HG02943 (cell line): ENCODE data around the gene DUSP1.
"Not testable (repeated sequence)": the region's sequence is repeated elsewhere in the genome, so short reads cannot be mapped to it uniquely, and the experiment has no call there.

Experiments
- ATAC-seq: cut with Tn5 transposase; IDR thresholded peaks from one replicate; pipeline ENCODE4 v1.9.1; 2021; ENCODE audit warnings: mild to moderate bottlenecking, low read depth, moderate library complexity; ENCODE audit not compliant: unreplicated experiment

The DUSP1 gene

DNA sequence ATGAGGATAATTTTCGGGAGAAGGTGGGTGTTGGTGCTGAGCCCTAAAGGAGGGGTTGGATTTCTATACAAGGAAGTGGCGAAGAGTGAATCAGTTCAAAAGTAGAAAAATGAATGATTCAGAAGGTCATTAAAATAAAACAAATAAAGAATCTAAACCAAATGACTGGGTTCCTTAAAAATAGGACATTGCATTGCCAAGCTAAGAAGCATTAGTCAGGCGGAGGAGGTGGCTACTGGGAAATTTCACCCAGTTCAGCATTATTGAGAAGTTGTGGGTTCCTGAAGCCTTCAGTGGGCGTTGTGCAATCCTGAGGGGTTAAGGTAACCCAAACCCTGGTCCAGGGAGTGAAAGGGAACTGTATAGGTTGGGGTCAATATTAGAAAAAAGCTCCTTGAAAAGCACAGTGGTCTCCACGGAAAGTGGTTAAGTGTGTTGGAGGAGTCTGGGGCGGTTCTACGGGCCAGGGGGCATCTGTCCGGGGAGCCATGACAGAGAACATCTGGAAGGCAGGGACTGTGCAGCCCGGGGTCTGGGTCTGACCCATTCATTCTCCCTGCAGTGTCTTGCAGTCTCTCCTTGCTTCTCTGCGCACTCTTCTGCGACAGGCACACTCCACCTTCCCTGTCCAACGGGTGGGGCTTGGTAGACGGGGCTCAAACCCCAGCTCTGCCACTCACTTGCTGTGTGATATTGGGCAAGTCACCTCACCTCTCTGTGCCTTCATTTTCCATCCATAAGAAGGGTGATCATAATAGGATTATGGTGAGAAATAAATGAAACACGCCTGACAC is 27.6 kb upstream of the DUSP1 start:
- ATAC-seq = no peak

DNA sequence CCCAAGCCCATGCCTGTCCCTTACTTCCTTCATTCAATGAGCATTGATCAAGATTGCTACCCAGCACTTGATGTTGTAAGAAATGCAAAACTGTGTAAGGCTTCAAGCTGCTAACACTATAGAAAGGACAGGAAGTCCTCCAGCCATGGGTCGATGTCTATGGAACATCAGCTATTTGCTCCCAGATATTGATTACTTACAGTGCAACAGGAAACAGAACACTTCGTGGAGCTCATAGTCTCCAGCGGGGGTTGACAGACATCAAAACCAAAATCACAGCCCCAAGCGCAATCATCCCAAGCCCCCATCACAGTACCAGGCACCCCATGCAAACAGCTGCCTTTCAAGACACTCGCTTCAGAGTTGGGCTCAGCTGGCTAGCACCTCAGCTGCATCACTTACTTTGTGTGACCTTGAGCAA is 26.8 kb upstream of the DUSP1 start:
- ATAC-seq = no peak

DNA sequence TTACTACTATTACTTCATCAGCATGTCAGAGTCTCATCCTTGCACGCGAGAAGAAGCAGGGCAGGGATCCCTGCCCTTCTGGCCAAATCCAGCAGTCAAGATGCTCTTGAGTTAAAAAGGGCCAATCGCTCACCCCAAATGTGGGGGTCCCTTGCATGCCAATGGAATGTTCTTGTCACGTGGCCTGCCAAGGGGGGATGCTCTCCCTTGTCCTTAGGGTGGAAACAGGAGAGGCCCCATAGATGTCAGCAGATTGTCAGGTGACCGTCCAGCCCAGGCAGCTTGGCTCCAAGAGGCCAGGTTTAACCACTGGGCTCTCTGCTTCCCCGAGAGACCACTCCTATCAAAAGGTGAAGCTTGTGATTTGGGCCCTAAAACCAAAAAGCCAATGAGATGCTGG is 25.3 kb upstream of the DUSP1 start:
- no peak for ATAC-seq

DNA sequence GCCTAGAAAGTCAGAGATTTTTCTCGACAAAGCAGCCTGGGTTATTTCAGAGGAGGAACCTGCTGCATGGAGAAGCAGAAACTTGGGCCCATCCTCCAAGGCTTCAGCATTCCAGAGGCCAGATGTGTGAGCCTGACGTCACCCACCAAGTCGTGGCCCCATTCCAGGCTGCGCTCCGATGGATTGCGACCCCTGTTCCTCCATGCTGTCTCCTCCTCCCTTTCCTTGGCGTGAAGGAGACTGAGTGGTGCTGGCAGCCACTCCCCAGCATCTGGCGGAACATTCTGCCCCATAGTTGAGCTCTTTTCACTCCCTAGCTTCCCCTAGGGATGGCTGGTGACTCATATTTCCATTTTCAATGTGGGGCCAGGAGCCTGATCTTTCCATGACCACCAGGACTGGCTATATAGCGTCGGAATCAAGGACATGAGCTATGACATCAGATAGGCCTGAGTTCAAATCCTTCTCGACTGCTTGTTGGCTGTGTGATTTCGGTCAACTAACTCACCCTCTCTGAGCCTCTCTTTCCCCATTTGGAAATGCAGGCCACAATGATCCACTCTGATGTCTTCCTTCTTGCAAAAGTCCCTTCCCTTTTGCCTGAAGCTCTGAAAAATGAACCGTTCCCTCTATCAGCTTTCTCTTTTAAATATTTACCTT is 24.5 kb upstream of the DUSP1 start:
- no peak for ATAC-seq

DNA sequence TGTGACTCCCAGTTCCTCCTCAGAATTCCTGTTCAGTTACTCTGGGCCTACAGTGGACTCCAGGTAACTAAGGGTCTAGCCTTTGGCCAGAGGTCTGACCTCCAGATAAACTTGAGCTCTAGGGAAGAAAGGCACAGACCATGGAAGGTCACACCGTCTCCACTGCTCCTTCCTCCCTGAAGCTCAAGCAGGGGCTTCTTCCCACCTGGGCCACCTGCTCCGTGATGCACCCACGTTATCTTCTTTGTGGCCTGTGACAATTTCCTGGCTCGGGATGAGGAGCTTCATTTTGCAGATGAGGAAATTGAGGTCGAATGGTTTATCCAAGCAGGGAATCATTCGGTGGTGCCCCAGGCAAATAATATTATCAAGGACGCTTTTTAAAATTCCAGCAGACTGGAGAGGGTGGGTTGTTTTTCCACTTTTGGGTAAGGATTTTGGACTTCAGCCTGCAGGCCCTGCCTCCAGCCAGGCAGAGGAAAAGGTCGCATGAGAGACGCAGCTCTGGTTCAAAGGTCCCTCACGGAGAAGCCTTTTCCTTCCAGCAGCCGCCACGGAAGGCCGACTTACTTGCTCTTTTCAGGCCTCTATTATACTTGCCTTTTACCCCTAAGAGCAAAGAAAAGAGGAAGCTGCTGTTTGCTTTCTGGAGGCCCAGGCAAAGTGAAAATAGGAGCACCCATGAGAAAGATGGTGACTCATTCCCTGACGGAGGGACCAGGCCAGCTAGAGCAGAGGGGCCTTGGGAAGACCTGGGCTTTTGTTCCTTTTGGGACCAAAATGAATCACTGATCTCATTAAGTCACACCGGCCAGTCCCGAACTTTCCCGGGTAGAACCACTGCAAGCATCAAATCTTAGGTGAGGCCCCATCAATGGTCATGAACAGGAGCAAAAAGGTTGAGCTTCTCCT is 22.8 kb upstream of the DUSP1 start:
- ATAC-seq = no peak

DNA sequence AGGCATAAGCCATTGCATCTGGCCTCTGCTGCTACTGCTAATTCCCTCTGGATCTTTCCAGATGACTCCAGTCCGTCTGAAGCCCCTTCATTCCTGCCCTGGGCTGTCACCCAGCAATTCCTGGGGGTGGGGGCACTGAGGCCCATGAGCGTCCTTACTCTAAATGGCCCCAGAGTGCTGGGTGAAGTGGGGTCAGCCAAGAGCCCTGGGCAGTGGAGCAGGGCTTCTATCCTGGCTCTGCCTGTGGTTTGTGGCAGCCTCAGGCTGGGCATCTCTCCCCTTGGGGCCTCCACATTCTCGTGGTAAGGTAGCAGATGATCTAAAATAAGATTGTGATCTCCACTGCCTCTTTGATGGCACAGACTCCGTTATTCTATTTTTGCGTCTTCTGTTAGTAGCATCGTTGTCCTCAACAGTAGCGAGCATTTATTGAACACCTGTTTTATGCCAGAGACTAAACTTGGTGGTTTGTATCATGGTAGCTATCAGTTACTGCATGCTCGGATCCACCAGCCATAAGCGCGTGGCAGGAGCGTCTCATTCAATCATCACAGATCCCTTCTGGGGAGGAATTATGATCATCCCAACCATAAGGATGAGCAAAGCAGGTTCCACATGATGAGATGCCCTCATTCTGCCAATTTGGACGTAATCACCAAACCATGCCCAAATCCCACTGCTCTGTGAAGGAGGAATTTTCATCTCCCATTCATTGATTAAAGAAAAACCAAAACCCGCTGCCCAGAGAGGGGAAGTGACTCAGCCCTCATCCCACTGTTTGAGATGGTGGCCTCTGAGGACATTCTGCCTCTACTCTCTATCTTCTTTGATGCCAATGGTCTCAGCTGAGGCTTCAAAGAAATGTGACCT is 21.9 kb upstream of the DUSP1 start:
- ATAC-seq = no peak

DNA sequence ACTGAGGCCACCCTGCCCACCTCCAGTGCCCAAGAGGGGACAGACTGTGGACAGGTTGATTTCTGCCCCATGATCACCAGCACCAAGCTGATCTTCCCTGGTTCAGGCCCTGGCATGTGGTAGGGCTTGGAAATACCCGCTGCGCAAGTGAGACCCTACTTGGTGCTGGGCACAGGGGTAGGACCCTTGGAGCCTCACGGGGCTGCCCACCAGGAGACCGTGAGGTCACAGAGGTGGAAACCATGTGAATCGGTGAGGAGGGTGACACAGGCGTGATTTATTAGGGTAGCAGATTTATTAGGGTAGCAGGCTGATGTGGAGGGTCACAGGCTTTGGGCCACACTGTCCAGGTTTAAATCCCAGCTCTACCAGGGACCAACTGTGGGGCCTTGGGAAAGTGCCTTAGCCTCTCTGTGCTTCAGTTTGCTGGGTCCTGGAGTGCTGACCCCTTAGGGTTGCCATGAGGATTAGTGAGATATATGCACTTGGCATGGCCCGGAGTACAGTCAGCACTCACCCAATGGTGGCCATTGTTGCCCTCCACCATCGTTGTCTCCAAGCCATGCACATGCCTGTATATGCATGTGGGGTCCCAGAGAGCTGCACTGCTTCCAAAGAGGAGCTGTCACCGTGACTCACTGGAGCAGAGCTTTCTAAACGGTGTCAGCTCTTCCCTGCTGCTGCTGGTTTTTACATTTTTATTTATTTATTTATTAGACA is 20.9 kb upstream of the DUSP1 start:
- ATAC-seq = no peak

DNA sequence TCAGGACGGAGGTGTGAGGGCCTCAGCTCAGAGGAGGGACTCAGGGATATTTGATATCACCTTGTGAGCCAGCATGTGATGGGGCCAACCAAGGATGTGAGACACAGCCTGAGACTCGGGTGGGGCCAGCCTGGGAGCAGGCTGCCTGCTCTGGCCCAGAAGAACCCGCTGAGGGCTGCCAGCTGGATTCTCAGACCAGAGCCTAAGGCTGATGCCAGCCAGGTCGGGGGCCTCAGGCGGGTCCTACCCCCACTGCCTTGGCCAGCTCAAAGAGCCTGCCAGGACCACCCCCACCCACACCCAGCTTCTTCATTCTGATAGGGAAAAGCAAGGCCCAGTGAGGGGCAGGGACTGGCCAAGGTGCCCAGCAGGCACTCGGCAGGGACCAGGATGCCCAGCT is 20.3 kb upstream of the DUSP1 start:
- no peak for ATAC-seq

DNA sequence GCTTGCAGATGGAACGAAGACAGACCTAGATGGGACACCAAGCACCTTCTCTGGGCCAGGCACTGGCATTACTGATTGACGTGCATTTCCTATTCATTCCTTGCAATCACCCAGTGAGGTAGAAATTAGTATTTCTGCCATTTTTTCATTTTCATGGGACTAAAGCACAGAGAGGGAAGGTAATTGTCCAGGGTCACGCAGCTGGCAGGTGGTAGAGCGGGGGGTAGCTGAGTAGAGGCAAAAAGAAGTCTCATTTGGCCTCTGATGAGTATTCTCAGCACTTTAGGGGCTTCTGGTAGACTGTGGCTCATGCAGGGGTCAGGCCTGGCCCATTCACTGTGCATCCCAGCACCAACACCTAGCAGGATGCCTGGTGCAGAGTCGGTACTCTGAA is 19.5 kb upstream of the DUSP1 start:
- no peak for ATAC-seq

DNA sequence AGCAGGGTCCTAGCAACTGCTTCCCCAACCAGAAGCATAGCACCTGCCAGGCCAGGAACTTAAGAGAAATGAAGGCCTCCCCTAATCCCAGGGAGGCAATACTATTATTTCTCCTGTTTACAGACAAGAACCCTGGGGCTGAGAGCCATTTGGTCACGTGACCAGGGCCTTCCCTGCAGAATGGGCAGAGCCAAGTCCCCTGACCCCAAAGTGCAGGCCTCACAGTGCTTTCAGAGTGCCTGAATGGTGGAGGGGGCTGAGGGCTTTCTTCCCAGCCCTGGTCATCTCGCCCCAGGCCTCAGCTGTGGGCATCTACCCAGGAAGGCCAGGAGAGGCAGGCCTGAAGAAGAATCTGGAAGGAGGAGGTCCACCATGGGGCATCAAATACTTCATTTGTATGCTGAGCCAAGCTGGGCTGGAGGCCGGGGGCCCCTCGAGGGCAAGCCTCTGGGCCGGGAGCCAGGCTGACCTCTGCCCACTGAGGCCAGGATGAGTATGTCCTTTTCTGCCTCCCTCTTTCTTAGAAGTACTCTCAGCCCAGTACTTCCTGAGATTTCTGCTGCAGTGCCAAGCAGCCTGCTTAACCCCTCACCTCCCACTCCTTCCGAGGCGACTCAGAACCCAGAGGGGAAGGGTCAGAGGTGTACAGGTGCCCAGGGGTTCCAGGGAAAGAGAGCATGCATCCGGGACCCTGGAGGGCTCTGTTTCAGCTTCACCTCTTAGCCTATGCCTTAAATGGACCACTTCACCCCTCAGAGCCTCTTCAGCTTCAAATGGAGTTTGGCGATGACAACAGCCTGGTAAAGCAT is 18.9 kb upstream of the DUSP1 start:
- no peak for ATAC-seq

DNA sequence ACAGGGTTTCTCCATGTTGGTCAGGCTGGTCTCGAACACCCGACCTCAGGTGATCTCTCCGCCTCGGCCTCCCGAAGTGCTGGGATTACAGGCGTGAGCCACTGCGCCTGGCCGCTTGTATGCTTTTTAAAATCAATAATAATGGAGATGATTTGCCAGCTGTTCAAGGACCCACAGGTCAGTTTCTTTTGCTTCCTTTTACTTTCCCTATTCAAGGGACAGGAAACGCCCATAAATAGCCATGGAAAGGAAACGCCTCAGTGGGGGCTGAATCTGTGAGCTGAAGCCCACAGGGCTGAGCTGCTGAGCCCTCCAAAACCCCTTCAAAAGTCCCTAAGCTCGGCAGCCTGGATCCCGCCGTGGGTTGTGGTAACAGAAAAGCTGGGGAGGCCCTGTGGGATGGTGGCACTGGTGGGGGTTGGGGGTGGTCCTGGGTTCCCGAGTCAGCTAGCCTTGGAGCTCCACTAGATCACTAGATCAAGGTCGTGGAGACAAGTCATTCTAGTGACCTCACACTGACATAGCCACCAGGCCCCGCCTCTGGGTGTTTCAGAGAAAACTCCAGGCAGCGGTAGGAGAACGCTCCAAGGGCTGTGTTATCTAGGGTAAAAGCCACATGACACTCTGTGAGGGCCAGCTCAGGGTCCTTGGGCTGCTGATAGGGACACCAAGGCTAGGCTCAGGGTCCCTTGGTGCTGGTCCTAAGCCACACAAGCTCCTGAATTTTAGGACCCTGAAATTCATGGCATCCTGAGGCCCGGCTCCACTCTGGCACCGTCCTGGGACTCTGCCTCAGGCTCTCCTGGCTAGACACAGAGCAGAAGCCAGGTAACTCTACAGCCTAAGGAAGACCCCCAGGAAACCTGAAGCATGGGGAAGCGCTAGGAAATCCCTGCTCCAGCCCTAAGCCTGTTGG is 18.0 kb upstream of the DUSP1 start:
- no peak for ATAC-seq

DNA sequence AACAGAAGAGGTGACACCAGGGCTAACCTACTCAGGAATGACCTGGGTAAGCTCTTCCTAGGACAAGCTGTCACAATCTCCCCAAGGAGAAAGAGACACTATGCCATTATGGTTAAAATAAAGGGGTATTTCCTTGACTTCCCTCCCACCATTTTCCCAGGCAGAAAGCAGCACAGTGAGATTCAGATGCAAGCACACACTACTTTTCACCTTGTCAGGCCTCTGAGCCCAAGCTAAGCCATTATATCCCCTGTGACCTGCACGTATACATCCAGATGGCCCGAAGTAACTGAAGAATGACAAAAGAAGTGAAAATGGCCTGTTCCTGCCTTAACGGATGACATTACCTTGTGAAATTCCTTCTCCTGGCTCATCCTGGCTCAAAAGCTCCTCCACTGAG is 16.5 kb upstream of the DUSP1 start:
- ATAC-seq = not testable (repeated sequence)

DNA sequence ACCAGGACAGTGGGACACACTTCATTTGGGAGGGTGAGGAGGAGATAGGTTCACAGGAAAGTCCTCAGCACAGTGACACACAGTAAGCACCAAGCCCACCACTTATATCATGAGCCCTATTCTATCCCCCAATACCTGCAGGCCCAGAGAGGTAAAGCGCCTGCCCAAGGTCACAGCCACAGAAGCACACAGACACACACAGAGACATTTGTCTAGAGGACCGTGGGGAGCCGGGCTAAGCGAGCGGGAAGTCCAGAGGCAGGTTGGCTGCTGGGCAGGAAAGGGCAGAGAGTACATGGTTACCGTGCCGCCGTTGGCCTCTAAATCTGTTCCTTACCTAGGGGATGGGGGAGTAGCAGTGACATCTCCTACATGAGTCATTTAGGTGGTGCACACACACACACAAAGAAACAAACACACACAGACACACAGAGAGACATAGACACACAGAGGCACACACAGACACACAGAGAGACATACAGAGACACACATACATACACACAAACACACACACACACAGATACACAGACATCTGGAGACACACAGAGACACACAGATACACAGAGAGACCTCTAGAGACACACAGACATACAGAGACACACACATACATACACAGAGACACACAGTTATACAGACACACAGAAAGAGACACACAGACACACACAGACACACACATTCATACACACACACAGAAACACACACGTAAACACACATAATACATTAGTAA is 15.9 kb upstream of the DUSP1 start:
- no peak for ATAC-seq

DNA sequence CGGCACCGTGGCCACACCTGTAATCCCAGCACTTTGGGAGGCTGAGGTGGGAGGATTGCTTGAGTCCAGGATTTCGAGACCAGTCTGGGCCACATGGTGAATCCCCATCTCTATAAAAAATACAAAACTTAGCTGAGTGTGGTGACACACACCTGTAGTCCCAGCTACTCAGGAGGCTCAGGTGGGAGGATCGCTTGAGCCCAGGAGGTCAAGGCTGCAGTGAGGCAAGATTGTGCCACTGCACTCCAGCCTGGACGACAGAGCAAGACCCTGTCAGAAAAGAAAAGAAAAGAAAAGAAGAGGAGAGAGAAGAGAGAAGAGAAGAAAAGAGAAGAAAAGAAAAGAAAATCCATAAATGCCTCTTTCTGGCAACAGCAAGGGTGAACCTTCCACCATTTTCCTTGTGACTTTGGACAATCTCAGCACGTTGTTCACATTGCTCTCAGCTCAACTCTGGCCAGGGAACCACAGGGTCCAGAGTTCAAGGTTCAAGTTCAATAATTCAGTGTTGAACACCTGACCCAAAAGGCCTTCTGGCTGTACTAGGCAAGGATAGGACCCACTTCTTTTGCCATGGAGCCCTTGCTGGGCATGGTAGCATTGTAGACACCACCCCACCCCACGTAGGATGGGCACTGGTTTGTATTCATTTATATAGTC is 14.6 kb upstream of the DUSP1 start:
- no peak for ATAC-seq

DNA sequence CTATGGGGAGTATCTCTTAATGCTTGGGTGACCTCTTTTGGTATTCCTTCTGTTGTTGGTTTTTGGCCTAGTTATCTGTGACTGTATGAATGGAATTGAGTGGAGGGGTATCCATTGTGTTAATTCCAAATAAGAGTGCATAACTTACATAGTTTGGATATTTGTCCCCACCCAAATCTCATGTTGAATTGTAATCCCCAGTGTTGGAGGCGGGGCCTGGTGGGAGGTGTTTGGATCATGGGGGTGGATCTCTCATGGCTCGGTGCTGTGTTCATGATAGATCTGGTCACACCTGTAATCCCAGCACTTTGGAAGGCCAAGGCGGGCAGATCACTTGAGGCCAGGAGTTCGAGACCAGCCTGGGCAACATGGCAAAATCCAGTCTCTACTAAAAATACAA is 13.2 kb upstream of the DUSP1 start:
- not testable (repeated sequence) for ATAC-seq

DNA sequence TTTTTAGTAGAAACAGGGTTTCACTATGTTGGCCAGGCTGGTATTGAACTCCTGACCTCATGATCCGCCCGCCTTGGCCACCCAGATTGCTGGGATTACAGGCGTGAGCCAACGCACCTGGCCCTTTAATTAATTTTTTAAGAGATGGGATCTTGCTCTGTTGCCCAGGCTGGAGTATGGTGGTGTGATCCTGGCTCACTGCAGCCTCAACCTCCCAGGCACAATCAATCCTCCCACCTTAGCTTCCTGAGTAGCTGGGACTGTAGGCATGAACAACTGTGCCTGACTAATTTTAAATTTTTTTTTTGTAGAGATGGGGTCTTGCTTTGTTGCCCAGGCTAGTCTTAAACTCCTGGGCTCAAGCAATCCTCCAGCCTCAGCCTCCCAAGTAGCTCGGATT is 12.3 kb upstream of the DUSP1 start:
- not testable (repeated sequence) for ATAC-seq
